Endothelial cell of umbilical vein (primary cell): ENCODE data around the gene CHSY1. TPM values are rescaled to one million over a fixed set of nuclear protein-coding genes. Genes with fewer than 3 reads are reported as not detected.

Experiments used
- BruUV-seq: library from RNA; stranded (reverse); fragments of 400-500 nt; replicated peaks from 2 replicates; lab custom pipeline; 2021; lab: Mats Ljungman, UMichigan
- CTCF ChIA-PET: fragments of 300-600, 350-600 bp; sonication (Branson Sonifier 250); formaldehyde crosslinking; loops from one replicate; lab custom pipeline; 2021; ENCODE audit warnings: antibody characterized with exemption, inconsistent platforms; lab: Charles Lee
- POLR2A ChIA-PET: fragments of 300-600, 350-600 bp; sonication (Branson Sonifier 250); formaldehyde crosslinking; loops from one replicate; lab custom pipeline; 2021; ENCODE audit warnings: antibody characterized with exemption, inconsistent platforms; lab: Charles Lee
- DNase-seq: peaks from one replicate; pipeline ENCODE4 v3.0.0-alpha.2; 2011; ENCODE audit warnings: low read depth, low spot score
- FAIRE-seq: peaks from 2 replicates; lab custom pipeline; 2011; peaks lifted over from hg19 to GRCh38; lab: Jason Lieb, UNC
- H2AFZ ChIP-seq: 2 replicates; pipeline ENCODE4 v1.6.0; 2012; ENCODE audit warnings: low read depth, low read length, control low read depth, inconsistent platforms
- H3K27ac ChIP-seq: 2 replicates; pipeline ENCODE4 v1.5.1; 2011; ENCODE audit warnings: low read depth, mild to moderate bottlenecking, control low read depth, low read length, moderate library complexity; ENCODE audit not compliant: insufficient read depth
- H3K27me3 ChIP-seq, 2 experiments: 2 replicates each; pipeline versions ENCODE4 v1.6.0 to v1.6.1; 2011; ENCODE audit warnings: low read length in 2 of 2, mixed read lengths in 1 of 2; ENCODE audit not compliant: control insufficient read depth in 2 of 2, insufficient read depth in 2 of 2
- H3K36me3 ChIP-seq, 2 experiments: 2 replicates in 1 of 2; 3 replicates in 1 of 2; pipeline ENCODE4 v1.5.1; 2011; ENCODE audit warnings: low read length in 2 of 2, mild to moderate bottlenecking in 1 of 2, moderate library complexity in 1 of 2; ENCODE audit not compliant: control insufficient read depth in 2 of 2, insufficient read depth in 2 of 2; ENCODE audit errors: extremely low read depth in 1 of 2
- H3K4me1 ChIP-seq: 3 replicates; pipeline ENCODE4 v1.5.1; 2011; ENCODE audit warnings: mild to moderate bottlenecking, low read length; ENCODE audit not compliant: control insufficient read depth, insufficient read depth; ENCODE audit errors: extremely low read depth
- H3K4me2 ChIP-seq: 2 replicates; pipeline ENCODE4 v1.6.1; 2011; ENCODE audit warnings: low read length, control low read depth, mixed read lengths; ENCODE audit not compliant: insufficient read depth
- H3K4me3 ChIP-seq, 3 experiments: fragments of 200-600 bp in 1 of 3; sonication (generic), shearing (Covaris generic) in 1 of 3; replicated peaks in 1 of 3; 2 replicates each; pipeline ENCODE4 v1.5.1; 2011 to 2016; ENCODE audit warnings: control low read depth in 3 of 3, low read length in 3 of 3, mild to moderate bottlenecking in 2 of 3, inconsistent platforms in 1 of 3, low read depth in 1 of 3, moderate library complexity in 1 of 3; ENCODE audit not compliant: insufficient read depth in 1 of 3
- H3K79me2 ChIP-seq: 2 replicates; pipeline ENCODE4 v1.6.0; 2012; ENCODE audit warnings: low read length, inconsistent platforms; ENCODE audit not compliant: control insufficient read depth, insufficient read depth
- H3K9ac ChIP-seq: replicated peaks from 2 replicates; pipeline ENCODE3; 2011; ENCODE audit warnings: low read length, control low read depth; ENCODE audit not compliant: insufficient read depth; ENCODE audit errors: extremely low read depth
- H3K9me1 ChIP-seq: replicated peaks from 3 replicates; pipeline ENCODE4 v1.6.0; 2011; ENCODE audit warnings: mild to moderate bottlenecking, low read length; ENCODE audit not compliant: control insufficient read depth, insufficient read depth; ENCODE audit errors: extremely low read depth
- H3K9me3 ChIP-seq: replicated peaks from 2 replicates; pipeline ENCODE4 v1.5.1; 2012; ENCODE audit warnings: low read length, inconsistent platforms; ENCODE audit not compliant: control insufficient read depth, insufficient read depth
- H4K20me1 ChIP-seq: replicated peaks from 2 replicates; pipeline ENCODE3; 2011; ENCODE audit warnings: mild to moderate bottlenecking, low read length; ENCODE audit not compliant: control insufficient read depth, insufficient read depth; ENCODE audit errors: extremely low read depth
- EZH2 ChIP-seq: IDR thresholded peaks from 2 replicates; pipeline ENCODE4 v1.6.1; 2012; ENCODE audit warnings: borderline replicate concordance, low read depth, mild to moderate bottlenecking, moderate library complexity, low read length, inconsistent platforms; ENCODE audit not compliant: severe bottlenecking
- FOS ChIP-seq: IDR thresholded peaks from 2 replicates; pipeline ENCODE4 v1.6.1; 2011; ENCODE audit warnings: mild to moderate bottlenecking, low read length, moderate library complexity, borderline replicate concordance; ENCODE audit not compliant: insufficient read depth
- GATA2 ChIP-seq: IDR thresholded peaks from 2 replicates; pipeline ENCODE4 v1.7.0; 2011; ENCODE audit warnings: low read depth, mild to moderate bottlenecking, moderate library complexity, mixed read lengths, low read length; ENCODE audit not compliant: insufficient read length, insufficient read depth
- JUN ChIP-seq: IDR thresholded peaks from 2 replicates; pipeline ENCODE4 v1.6.1; 2011; ENCODE audit warnings: borderline replicate concordance, low read depth; ENCODE audit not compliant: insufficient read length, insufficient read depth
- MAX ChIP-seq: IDR thresholded peaks from 2 replicates; pipeline ENCODE4 v1.6.1; 2011; ENCODE audit not compliant: insufficient read depth, insufficient read length
- MYC ChIP-seq: IDR thresholded peaks from one replicate; pipeline ENCODE4 v1.6.1; 2011; ENCODE audit warnings: mild to moderate bottlenecking, low read depth, low read length
- POLR2A ChIP-seq: IDR thresholded peaks from 2 replicates; pipeline ENCODE4 v1.6.1; 2012; ENCODE audit warnings: low read depth, mild to moderate bottlenecking, control low read depth, low read length
- POLR2AphosphoS5 ChIP-seq: IDR thresholded peaks from 2 replicates; pipeline ENCODE4 v1.6.1; 2012; ENCODE audit warnings: low read depth, mild to moderate bottlenecking, control low read depth, low read length, moderate library complexity; ENCODE audit not compliant: insufficient read depth
- dilution Hi-C: fragments of 300-500 bp; cut with MboI; formaldehyde crosslinking; loops from one replicate; pipeline ENCODE4 v1.15.0; 2019; ENCODE audit warnings: low sequenced_read_pairs; ENCODE audit not compliant: extremely low pct_ligation_motif_present
- intact Hi-C: fragments of 100-400 bp; cut with micrococcal nuclease; formaldehyde crosslinking; loops from one replicate; pipeline ENCODE4 v1.10.0; 2022
- polyA plus RNA-seq, 4 experiments: library from polyadenylated mRNA; depleted of rRNA in 3 of 4; stranded (reverse) in 3 of 4; unstranded in 1 of 4; fragments of >200 nt; gene quantifications; 2 replicates each; pipeline versions ENCODE4 v1.2.1 to v1.2.3, GENCODE V29; 2011 to 2012; ENCODE audit warnings: missing spikeins in 1 of 4
- total RNA-seq: library from RNA; stranded (reverse); gene quantifications from 2 replicates; pipeline ENCODE4 v1.2.3, GENCODE V29; 2021
- TF ChIP-seq, protein P1 (sequence below), 2 donors: IDR thresholded peaks; 1 replicate in 1 of 2; 2 replicates in 1 of 2; pipeline ENCODE4 v1.5.1; 2011; ENCODE audit warnings: low read length in 2 of 2, mild to moderate bottlenecking in 2 of 2, moderate library complexity in 2 of 2, control low read depth in 1 of 2, inconsistent platforms in 1 of 2, low read depth in 1 of 2; ENCODE audit not compliant: insufficient read depth in 1 of 2; ENCODE audit errors: extremely low read depth in 1 of 2

CHSY1 gene
- total and polyA plus RNA-seq, 2 donors (not counting 3 experiments of a cell fraction or from before 2014, with no cell fraction given), result 23.7 to 50.8 TPM

DNA sequence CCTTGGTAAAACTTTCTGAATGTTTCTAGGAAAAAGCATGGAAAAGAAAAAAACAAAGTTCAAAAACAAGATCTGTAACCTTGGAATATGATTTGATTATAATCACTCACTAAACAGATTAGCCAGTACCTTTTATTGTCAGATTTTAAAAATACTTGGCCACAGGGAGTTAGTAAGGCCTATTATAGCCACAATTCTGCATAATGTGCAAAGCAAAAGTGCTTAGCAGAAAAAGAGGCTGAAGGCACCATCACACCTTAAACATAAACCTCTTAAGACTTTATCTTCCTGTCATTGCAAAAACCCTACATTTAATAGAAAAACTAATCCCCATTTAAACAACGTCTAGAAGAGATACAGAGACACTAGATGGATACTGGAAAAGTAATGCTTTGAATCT is 41.8 kb downstream of the CHSY1 start:
- dilution Hi-C loops, result no loop called here
- Histone ChIP-seq H3K9me3 (no peaks in the 10 kb centered on the region), H2AFZ (no peak overlapping the region), H3K4me2 (no peak overlapping the region), H3K4me1 (no peaks in the 10 kb centered on the region), H3K9me1 (no peaks in the 10 kb centered on the region), H3K4me3 (no peak overlapping the region), H3K27me3 (no peaks in the 10 kb centered on the region), H3K27ac (no peak overlapping the region), H3K36me3 (peaks cover 2 to 3% of the 10 kb centered on the region in 2 experiments), H3K9ac (no peak overlapping the region), H4K20me1 (peaks cover 5% of the 10 kb centered on the region), H3K79me2 (peaks cover 93% of the 10 kb centered on the region)
- no peak for DNase-seq
- ChIA-PET CTCF (no interaction called here), POLR2A (no interaction called here)
- FAIRE-seq, result no peak
- intact Hi-C loops, result no loop called here
- TF ChIP-seq FOS (no peak), POLR2AphosphoS5 (no peak), POLR2A (no peak), JUN (no peak), MAX (no peak), GATA2 (no peak), MYC (no peak), EZH2 (no peak)
- TF ChIP-seq, protein P1, sequence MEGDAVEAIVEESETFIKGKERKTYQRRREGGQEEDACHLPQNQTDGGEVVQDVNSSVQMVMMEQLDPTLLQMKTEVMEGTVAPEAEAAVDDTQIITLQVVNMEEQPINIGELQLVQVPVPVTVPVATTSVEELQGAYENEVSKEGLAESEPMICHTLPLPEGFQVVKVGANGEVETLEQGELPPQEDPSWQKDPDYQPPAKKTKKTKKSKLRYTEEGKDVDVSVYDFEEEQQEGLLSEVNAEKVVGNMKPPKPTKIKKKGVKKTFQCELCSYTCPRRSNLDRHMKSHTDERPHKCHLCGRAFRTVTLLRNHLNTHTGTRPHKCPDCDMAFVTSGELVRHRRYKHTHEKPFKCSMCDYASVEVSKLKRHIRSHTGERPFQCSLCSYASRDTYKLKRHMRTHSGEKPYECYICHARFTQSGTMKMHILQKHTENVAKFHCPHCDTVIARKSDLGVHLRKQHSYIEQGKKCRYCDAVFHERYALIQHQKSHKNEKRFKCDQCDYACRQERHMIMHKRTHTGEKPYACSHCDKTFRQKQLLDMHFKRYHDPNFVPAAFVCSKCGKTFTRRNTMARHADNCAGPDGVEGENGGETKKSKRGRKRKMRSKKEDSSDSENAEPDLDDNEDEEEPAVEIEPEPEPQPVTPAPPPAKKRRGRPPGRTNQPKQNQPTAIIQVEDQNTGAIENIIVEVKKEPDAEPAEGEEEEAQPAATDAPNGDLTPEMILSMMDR (IDR thresholded peaks at IDR 0.05; ENCODE audit: extremely low read depth in 1 of 2, insufficient read depth in 1 of 2, low read depth in 1 of 2, low read length in 2 of 2), result no peak
- no TSS peak for BruUV-seq
